ENCODE data around the gene STX1A.

GRCh38 chr7:73730485-73730884 is 11.0 kb upstream of the STX1A start:
- TF ChIP-seq POLR2A (IDR thresholded peaks at IDR 0.05), result no peak
- TF ChIP-seq CTCF (IDR thresholded peaks at IDR 0.05), result no peak
- TF ChIP-seq EP300 (IDR thresholded peaks at IDR 0.05), result no peak

Data from sigmoid colon (tissue), 4 donors.